KOPT-K1 (cell line): ENCODE data around the gene PHF13.
"Not testable (repeated sequence)": the region's sequence is repeated elsewhere in the genome, so short reads cannot be mapped to it uniquely, and the experiment has no call there.

Experiments
- H3K27ac ChIP-seq: fragments of 200-600 bp; sonication (generic); 2 replicates; pipeline ENCODE4 v1.5.1; 2016; ENCODE audit warnings: antibody characterized with exemption, mild to moderate bottlenecking, low read depth, low read length; ENCODE audit not compliant: poor library complexity, severe bottlenecking
- H3K36me3 ChIP-seq: fragments of 200-600 bp; sonication (generic); 2 replicates; pipeline ENCODE4 v1.5.1; 2017; ENCODE audit warnings: antibody characterized with exemption, mild to moderate bottlenecking, low read length, moderate library complexity; ENCODE audit not compliant: insufficient read depth
- H3K9me3 ChIP-seq: fragments of 200-600 bp; sonication (generic); 2 replicates; pipeline ENCODE4 v1.5.1; 2017; ENCODE audit warnings: antibody characterized with exemption, low read length, mild to moderate bottlenecking; ENCODE audit not compliant: insufficient read depth, poor library complexity, severe bottlenecking

Gene PHF13

GRCh38 chr1:6646499-6647148 lies 33.1 kb downstream of the PHF13 start:
- H3K9me3 ChIP-seq, result no peaks in the 10 kb centered on the region
- H3K36me3 ChIP-seq, result peaks cover 77% of the 10 kb centered on the region
- H3K27ac ChIP-seq, result no peak overlapping the region

- Histone ChIP-seq H3K27ac (no peak overlapping the region), H3K9me3 (no peaks in the 10 kb centered on the region), H3K36me3 (peaks cover 78% of the 10 kb centered on the region)
Measured at GRCh38 chr1:6648556-6648955, 35.0 kb downstream of the PHF13 start.

- Histone ChIP-seq H3K27ac (no peak overlapping the region), H3K9me3 (no peaks in the 10 kb centered on the region), H3K36me3 (peaks cover 66% of the 10 kb centered on the region)
Measured at GRCh38 chr1:6651909-6652308, 38.4 kb downstream of the PHF13 start.

GRCh38 chr1:6652986-6653385 lies 39.5 kb downstream of the PHF13 start:
- Histone ChIP-seq H3K27ac (no peak overlapping the region), H3K36me3 (peaks cover 73% of the 10 kb centered on the region), H3K9me3 (no peaks in the 10 kb centered on the region)

GRCh38 chr1:6653436-6654290 lies 40.1 kb downstream of the PHF13 start:
- H3K27ac ChIP-seq, result no peak overlapping the region
- H3K36me3 ChIP-seq, result peaks cover 73% of the 10 kb centered on the region
- H3K9me3 ChIP-seq, result no peaks in the 10 kb centered on the region

- Histone ChIP-seq H3K27ac (no peak overlapping the region), H3K9me3 (no peaks in the 10 kb centered on the region), H3K36me3 (peaks cover 59% of the 10 kb centered on the region)
Measured at GRCh38 chr1:6657138-6657537, 43.6 kb downstream of the PHF13 start.

GRCh38 chr1:6658359-6659060 lies 45.0 kb downstream of the PHF13 start:
- Histone ChIP-seq H3K9me3 (no peaks in the 10 kb centered on the region), H3K27ac (no peak overlapping the region), H3K36me3 (peaks cover 59% of the 10 kb centered on the region)

GRCh38 chr1:6660415-6661049 lies 47.0 kb downstream of the PHF13 start:
- Histone ChIP-seq H3K9me3 (no peaks in the 10 kb centered on the region), H3K36me3 (peaks cover 57% of the 10 kb centered on the region), H3K27ac (no peak overlapping the region)

GRCh38 chr1:6662468-6662867 lies 48.9 kb downstream of the PHF13 start:
- peaks cover 71% of the 10 kb centered on the region for H3K36me3 ChIP-seq
- H3K9me3 ChIP-seq, H3K27ac ChIP-seq: not testable (repeated sequence)

- Histone ChIP-seq H3K36me3 (peaks cover 63% of the 10 kb centered on the region), H3K27ac (no peak overlapping the region), H3K9me3 (no peaks in the 10 kb centered on the region)
Measured at GRCh38 chr1:6666696-6667095, 53.2 kb downstream of the PHF13 start.

GRCh38 chr1:6667139-6667538 lies 53.6 kb downstream of the PHF13 start:
- Histone ChIP-seq H3K9me3 (no peaks in the 10 kb centered on the region), H3K36me3 (peaks cover 65% of the 10 kb centered on the region), H3K27ac (no peak overlapping the region)

- Histone ChIP-seq H3K27ac (no peak overlapping the region), H3K36me3 (peaks cover 63% of the 10 kb centered on the region), H3K9me3 (no peaks in the 10 kb centered on the region)
Measured at GRCh38 chr1:6668503-6668902, 55.0 kb downstream of the PHF13 start.

GRCh38 chr1:6672558-6672957 lies 59.0 kb downstream of the PHF13 start:
- Histone ChIP-seq H3K36me3 (peaks cover 62% of the 10 kb centered on the region), H3K27ac (no peak overlapping the region), H3K9me3 (no peaks in the 10 kb centered on the region)
